ENCODE data around the gene SH2B2.

- no peak for TF ChIP-seq CTCF (IDR thresholded peaks at IDR 0.05; ENCODE audit: borderline replicate concordance, extremely low read depth, low read length, poor library complexity, severe bottlenecking)
- TF ChIP-seq EZH2 (IDR thresholded peaks at IDR 0.05; ENCODE audit: borderline replicate concordance, low read depth, low read length, severe bottlenecking), result no peak
Observed at GRCh38 chr7:102291916-102292267, 5.2 kb downstream of the SH2B2 start.

Measured in DND-41 (cell line).